GM18517 (cell line): Measurements from ENCODE around the gene LGMN.

Experiments
- ATAC-seq: cut with Tn5 transposase; IDR thresholded peaks from one replicate; pipeline ENCODE4 v1.9.1; 2021; ENCODE audit warnings: mild to moderate bottlenecking, moderate library complexity; ENCODE audit not compliant: unreplicated experiment

Gene LGMN

GRCh38 chr14:92729634-92730358, 18.6 kb downstream of the LGMN start:
- ATAC-seq: no peak

GRCh38 chr14:92728759-92729364, 19.6 kb downstream of the LGMN start:
- ATAC-seq: no peak

GRCh38 chr14:92726933-92727262, 21.5 kb downstream of the LGMN start:
- no peak for ATAC-seq

- ATAC-seq: no peak
Measured at GRCh38 chr14:92726135-92726932, 22.1 kb downstream of the LGMN start.

GRCh38 chr14:92724516-92725340, 23.7 kb downstream of the LGMN start:
- ATAC-seq: no peak

- no peak for ATAC-seq
Measured at GRCh38 chr14:92719890-92720323, 28.5 kb downstream of the LGMN start.

- ATAC-seq: no peak
Measured at GRCh38 chr14:92719421-92719820, 29.0 kb downstream of the LGMN start.

GRCh38 chr14:92718664-92719063, 29.8 kb downstream of the LGMN start:
- no peak for ATAC-seq

GRCh38 chr14:92717571-92718042, 30.8 kb downstream of the LGMN start:
- no peak for ATAC-seq

- no peak for ATAC-seq
Measured at GRCh38 chr14:92716131-92716530, 32.3 kb downstream of the LGMN start.

- ATAC-seq: peak; percentile 67
Measured at GRCh38 chr14:92714739-92715307, 33.6 kb downstream of the LGMN start.

- ATAC-seq: no peak
Measured at GRCh38 chr14:92712654-92713051, 35.8 kb downstream of the LGMN start.

GRCh38 chr14:92711976-92712653, 36.3 kb downstream of the LGMN start:
- ATAC-seq: no peak

GRCh38 chr14:92710001-92710341, 38.5 kb downstream of the LGMN start:
- no peak for ATAC-seq

GRCh38 chr14:92709340-92710000, 39.0 kb downstream of the LGMN start:
- ATAC-seq: no peak

GRCh38 chr14:92706386-92706785, 42.0 kb downstream of the LGMN start:
- no peak for ATAC-seq

GRCh38 chr14:92704821-92705220, 43.6 kb downstream of the LGMN start:
- no peak for ATAC-seq

GRCh38 chr14:92704036-92704804, 44.2 kb downstream of the LGMN start:
- peak; percentile 94 for ATAC-seq

GRCh38 chr14:92703516-92703915, 44.9 kb downstream of the LGMN start:
- no peak for ATAC-seq
